Chondrocyte (in vitro differentiated cells): ENCODE data around the gene TBC1D8. TPM values are rescaled to one million over a fixed set of nuclear protein-coding genes. Genes with fewer than 3 reads are reported as not detected.

Experiments used
- DNase-seq: peaks from one replicate; pipeline ENCODE4 v3.0.0; 2021; ENCODE audit warnings: mixed read lengths, low spot score
- H3K27ac Mint-ChIP-seq: one replicate; pipeline ENCODE4 v1.8.0; 2021; ENCODE audit warnings: mild to moderate bottlenecking, moderate library complexity, mixed read lengths; ENCODE audit not compliant: unreplicated experiment
- H3K27me3 Mint-ChIP-seq: 2 replicates; pipeline ENCODE4 v1.8.0; 2021; ENCODE audit warnings: low read depth, mixed read lengths
- H3K36me3 Mint-ChIP-seq: 2 replicates; pipeline ENCODE4 v1.8.0; 2021; ENCODE audit warnings: low read depth, mixed read lengths
- H3K4me1 Mint-ChIP-seq: 2 replicates; pipeline ENCODE4 v1.8.0; 2021; ENCODE audit warnings: low read depth, mild to moderate bottlenecking, mixed read lengths
- H3K4me3 Mint-ChIP-seq: one replicate; pipeline ENCODE4 v1.8.0; 2021; ENCODE audit warnings: mild to moderate bottlenecking, moderate library complexity, mixed read lengths; ENCODE audit not compliant: unreplicated experiment
- H3K9me3 Mint-ChIP-seq: 2 replicates; pipeline ENCODE4 v1.8.0; 2021; ENCODE audit warnings: low read depth, mixed read lengths
- total RNA-seq: library from RNA; stranded (reverse); gene quantifications from 3 replicates; pipeline ENCODE4 v1.2.1, GENCODE V29; 2021
- TF ChIP-seq, protein P1 (sequence below): fragments of 200-600 bp; sonication (generic); IDR thresholded peaks from 2 replicates; pipeline ENCODE4 v1.5.0; 2021; ENCODE audit warnings: antibody characterized with exemption, mild to moderate bottlenecking, moderate library complexity

TBC1D8 gene
- total RNA-seq, 1 donor from 2014 or later = 8.2 TPM

DNA sequence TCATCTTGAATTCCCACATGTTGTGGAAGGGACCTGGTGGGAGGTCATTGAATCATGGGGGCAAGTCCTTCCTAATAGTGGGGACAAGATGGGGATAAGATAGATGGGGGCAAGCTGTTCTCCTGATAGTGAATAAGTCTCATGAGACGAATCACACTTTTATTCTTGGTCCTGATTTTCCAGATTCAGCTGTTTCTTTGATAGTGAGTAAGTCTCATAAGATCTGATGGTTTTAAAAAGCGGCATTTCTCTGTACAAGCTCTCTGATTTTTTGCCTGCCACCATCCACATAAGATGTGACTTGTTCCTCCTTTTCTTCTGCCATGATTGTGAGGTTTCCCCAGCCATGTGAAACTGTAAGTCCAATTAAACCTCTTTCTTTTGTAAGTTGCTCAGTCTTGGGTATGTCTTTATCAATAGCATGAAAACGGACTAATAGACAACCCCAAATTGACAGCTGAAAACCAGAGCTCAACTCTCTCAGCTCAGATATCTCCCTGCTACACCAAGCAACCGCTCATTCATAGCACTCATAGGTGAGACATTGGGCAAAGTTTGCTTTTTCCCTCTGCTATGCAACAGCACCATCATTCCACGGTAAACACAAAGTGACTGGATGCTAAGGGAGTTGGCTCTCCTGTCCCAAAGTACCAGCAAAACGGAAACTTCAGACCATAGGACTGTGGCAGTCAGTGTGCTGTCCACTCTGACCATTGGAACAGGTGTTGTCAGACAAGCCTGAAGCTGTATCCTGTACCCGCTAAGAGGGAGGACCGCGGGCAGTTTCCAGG lies 44.9 kb upstream of the TBC1D8 start:
- Mint-ChIP-seq H3K4me1 (no peaks in the 10 kb centered on the region), H3K27me3 (peaks cover 6% of the 10 kb centered on the region), H3K36me3 (no peaks in the 10 kb centered on the region), H3K27ac (no peak overlapping the region), H3K9me3 (peaks cover 4% of the 10 kb centered on the region), H3K4me3 (no peak overlapping the region)
- no peak for DNase-seq
- TF ChIP-seq, protein P1, sequence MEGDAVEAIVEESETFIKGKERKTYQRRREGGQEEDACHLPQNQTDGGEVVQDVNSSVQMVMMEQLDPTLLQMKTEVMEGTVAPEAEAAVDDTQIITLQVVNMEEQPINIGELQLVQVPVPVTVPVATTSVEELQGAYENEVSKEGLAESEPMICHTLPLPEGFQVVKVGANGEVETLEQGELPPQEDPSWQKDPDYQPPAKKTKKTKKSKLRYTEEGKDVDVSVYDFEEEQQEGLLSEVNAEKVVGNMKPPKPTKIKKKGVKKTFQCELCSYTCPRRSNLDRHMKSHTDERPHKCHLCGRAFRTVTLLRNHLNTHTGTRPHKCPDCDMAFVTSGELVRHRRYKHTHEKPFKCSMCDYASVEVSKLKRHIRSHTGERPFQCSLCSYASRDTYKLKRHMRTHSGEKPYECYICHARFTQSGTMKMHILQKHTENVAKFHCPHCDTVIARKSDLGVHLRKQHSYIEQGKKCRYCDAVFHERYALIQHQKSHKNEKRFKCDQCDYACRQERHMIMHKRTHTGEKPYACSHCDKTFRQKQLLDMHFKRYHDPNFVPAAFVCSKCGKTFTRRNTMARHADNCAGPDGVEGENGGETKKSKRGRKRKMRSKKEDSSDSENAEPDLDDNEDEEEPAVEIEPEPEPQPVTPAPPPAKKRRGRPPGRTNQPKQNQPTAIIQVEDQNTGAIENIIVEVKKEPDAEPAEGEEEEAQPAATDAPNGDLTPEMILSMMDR = no peak

DNA sequence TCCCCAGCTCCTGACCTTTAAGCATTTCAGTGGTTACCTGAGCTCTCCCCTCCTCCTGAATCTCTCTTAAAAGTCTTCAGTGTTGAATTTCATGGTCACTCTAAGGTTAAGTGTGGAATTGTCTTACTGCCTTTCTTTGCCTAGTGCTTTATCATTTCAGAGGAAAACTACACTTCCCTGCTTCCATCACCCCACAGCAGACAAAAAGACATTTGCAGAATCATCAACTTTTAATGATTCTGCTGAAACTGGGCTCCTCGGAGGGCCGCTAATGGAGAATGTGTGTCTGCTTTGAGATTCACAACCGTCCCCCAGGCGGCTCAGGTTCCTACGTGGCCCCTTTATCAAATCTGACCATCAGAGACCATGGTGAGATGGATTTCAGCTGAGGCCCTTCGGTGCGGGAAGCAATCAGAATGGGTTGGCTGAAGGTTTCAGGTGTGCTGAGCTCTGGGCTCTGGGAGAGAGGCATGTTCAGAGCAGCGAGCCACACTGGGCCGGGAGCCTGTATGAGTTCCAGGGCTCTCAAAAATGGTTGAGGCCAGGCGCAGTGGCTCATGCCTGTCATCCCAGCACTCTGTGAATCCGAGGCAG lies 41.9 kb upstream of the TBC1D8 start:
- no peak overlapping the region for H3K4me3 Mint-ChIP-seq
- H3K27ac Mint-ChIP-seq = no peak overlapping the region
- no peaks in the 10 kb centered on the region for H3K36me3 Mint-ChIP-seq
- peaks cover 7% of the 10 kb centered on the region for H3K27me3 Mint-ChIP-seq
- no peak for DNase-seq
- H3K4me1 Mint-ChIP-seq = no peaks in the 10 kb centered on the region
- TF ChIP-seq, protein P1 = no peak
- H3K9me3 Mint-ChIP-seq = no peaks in the 10 kb centered on the region

DNA sequence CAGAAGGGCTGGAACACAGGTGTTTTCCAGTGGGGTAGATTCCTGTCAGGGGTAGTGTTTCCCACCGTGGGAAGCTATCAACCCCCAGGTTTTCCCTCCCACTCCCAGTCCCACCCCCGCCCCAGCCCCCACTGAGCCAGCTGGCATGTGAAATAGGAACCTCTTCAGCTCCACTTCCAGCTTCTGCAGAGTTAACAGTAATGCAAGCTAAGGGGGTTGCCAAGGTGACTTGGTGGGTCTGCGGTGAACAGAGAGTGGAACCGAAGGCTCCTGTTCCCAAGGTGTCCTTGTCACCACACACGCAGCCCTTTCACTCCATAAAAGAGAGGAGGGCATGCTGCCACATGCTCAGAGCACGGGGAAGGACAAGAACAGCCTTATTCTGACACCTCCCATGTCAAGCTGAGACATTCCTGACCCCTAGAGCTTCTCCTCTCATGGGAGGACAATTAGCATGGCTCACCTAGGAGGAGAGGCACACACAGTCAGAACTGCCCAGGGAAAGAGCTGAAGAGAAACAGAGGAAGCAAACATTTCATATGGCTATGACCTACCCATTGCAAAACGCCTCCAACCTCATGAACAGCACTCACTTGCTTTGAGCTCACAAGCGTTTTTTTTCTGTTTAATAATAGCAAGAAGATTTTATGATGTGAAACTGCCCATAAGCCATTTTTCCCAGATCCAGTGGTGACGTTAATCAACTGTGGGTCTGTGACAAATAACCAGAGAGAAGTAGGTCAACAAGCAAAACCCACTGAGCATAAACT lies 39.8 kb upstream of the TBC1D8 start:
- H3K36me3 Mint-ChIP-seq = no peaks in the 10 kb centered on the region
- no peak for DNase-seq
- H3K4me3 Mint-ChIP-seq = no peak overlapping the region
- no peak overlapping the region for H3K27ac Mint-ChIP-seq
- H3K27me3 Mint-ChIP-seq = peaks cover 7% of the 10 kb centered on the region
- no peaks in the 10 kb centered on the region for H3K9me3 Mint-ChIP-seq
- TF ChIP-seq, protein P1 = no peak
- no peaks in the 10 kb centered on the region for H3K4me1 Mint-ChIP-seq

DNA sequence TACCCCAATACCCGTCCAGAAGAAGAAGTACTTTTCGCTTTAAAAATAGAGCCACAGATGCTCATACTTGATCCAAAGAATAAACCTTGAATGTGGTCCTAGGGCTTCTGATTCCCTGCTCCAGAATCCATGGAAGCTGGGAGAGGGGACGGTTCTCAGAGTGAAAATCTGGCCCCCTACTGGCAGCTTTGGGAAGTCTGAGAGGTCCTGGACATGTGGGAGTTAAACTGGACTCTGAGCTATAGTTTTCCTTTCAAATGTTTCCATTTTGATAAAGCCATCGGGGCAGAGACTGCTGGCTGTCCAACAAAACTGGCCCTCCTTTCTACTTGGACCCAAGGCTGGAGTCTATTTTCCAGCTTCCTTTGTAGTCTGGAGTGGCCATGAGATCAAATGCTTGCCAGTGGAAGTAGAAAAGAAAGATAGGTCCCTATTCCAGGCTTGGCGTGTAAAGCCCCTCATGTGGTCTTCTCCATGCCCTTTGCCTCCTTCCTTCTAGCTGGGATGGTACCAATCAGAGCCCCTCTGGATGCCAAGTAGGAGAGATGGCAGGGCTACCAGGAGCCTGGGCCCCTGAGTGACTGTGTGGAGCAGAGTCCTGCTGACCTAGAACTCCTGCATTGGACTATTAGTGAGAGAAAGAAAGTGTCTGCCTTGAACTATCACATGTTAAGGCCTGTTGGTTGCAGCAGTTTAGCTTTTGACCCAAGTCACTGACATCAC lies 37.7 kb upstream of the TBC1D8 start:
- Mint-ChIP-seq H3K27ac (no peak overlapping the region), H3K9me3 (no peaks in the 10 kb centered on the region), H3K4me3 (no peak overlapping the region), H3K36me3 (no peaks in the 10 kb centered on the region), H3K4me1 (no peaks in the 10 kb centered on the region), H3K27me3 (peaks cover 7% of the 10 kb centered on the region)
- TF ChIP-seq, protein P1 = peak; percentile 79
- DNase-seq = no peak

DNA sequence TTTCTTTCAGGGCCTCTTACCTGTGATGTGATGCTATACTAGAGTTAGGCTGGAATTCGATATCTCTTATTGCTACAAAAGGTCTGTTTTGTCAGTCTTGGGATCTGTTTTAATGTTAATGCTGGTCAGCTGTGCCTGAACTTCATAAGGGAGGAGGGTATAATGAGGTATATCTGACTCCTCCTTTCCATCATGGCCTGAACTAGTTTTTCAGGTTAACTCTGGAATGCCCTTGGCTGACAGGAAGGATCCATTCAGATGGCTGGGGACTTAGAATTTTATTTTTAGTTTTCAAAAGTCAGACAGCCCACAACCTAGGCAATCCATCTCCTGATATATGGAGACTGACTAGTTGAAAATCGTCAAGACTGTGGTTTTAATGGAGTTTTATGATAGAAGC lies 35.9 kb upstream of the TBC1D8 start:
- TF ChIP-seq, protein P1 = no peak
- H3K27me3 Mint-ChIP-seq = peaks cover 7% of the 10 kb centered on the region

More for the DNA sequence above, 35.9 kb upstream of the TBC1D8 start:
- no peak for DNase-seq
- H3K4me3 Mint-ChIP-seq = no peak overlapping the region
- no peaks in the 10 kb centered on the region for H3K36me3 Mint-ChIP-seq
- no peak overlapping the region for H3K27ac Mint-ChIP-seq
- no peaks in the 10 kb centered on the region for H3K9me3 Mint-ChIP-seq
- H3K4me1 Mint-ChIP-seq = no peaks in the 10 kb centered on the region
